ENCODE measurements around the gene ARHGAP42.
"Not testable (repeated sequence)": the region's sequence is repeated elsewhere in the genome, so short reads cannot be mapped to it uniquely, and the experiment has no call there.

The ARHGAP42 gene
- total RNA-seq, result 0 to 1.3 (median 0.17) reads per million in 9 experiments

DNA sequence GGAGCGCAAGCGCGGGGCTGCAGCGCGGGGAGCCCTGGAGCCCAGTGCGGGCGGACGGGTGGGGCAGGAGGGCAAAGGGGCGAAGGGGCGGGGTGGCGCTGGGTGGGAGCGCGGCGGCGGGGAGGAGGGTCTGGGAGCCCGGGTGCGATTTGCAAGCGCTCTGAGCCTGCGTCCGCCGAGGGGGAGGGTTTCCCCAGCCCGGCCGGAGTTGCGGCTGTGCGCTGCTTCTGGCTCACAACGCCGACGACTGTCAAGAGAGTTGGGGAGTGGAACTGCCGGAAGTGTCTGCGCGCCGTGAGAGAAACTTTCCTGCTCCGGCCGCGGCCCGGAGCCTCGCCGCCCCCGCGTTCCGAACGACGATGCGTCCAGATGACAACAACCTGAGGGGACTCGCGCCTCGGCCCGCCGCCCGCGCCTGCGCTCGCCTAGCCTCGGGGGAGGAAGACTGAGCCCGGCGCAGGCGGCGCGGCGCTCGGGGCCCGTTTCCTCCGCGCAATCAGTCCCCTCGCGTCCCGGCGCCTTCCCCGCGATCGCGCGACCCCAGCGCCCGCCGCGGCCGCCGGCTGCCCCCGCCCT is at the start of gene ARHGAP42:
Gene ARHGAP42 (plus strand): TSS at position 235 of the 576 bp plus-strand sequence. CDS start 391 bp downstream, outside the sequence.
- no peak for DNase-seq

GRCh38 chr11:100637706-100638105 is 49.4 kb upstream of the ARHGAP42 start:
- ATAC-seq (replicated peaks) (no peak), DNase-seq (no peak)
- Mint-ChIP-seq H3K9me3 (peaks cover 2 to 29% of the 10 kb centered on the region in 2 donors), H3K4me3 (no peak overlapping the region), H3K36me3 (ENCODE audit: insufficient read depth) (no peaks in the 10 kb centered on the region), H3K4me1 (ENCODE audit: low read depth in 2 of 2) (no peaks in the 10 kb centered on the region), H3K27me3 (no peaks in the 10 kb centered on the region), H3K27ac (no peak overlapping the region)

More for the DNA sequence above, at the start of gene ARHGAP42:
- H3K4me3 Mint-ChIP-seq, result peak within 1 kb of the TSS; percentile 59 to 68
- ATAC-seq (replicated peaks), result peak; percentile 47
- peaks cover 11 to 22% of the 10 kb centered on the region in 2 donors for H3K27me3 Mint-ChIP-seq
- no peaks in the 10 kb centered on the region for H3K36me3 Mint-ChIP-seq (ENCODE audit: insufficient read depth)
- peak within 1 kb of the TSS in 1 of 2 donors; percentile 72 for H3K27ac Mint-ChIP-seq
- H3K9me3 Mint-ChIP-seq, result peaks cover 0 to 9% of the 10 kb centered on the region in 2 donors
- H3K4me1 Mint-ChIP-seq (ENCODE audit: low read depth in 2 of 2), result peaks cover 0 to 3% of the 10 kb centered on the region in 2 donors

DNA sequence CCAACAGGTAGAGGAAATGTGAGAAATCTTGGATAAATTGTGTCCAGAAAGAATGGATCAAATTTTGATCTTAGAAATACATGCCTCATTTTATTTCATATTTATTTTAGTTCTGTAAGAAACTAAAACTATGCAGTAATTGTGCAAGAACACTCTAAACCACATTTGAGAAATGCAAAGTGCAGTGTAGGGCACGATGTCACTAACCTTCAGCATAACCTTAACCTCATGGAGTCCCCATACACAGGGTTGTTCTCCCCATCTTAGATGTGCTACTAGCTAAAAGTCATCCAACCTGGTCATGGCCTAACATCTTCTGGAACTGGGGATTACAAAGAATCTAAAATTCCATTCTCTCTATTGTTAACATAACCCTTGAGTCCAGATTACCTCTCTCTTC is 48.4 kb upstream of the ARHGAP42 start:
- Mint-ChIP-seq H3K27me3 (no peaks in the 10 kb centered on the region), H3K9me3 (peaks cover 2 to 29% of the 10 kb centered on the region in 2 donors), H3K4me3 (no peak overlapping the region), H3K36me3 (ENCODE audit: insufficient read depth) (no peaks in the 10 kb centered on the region), H3K27ac (no peak overlapping the region), H3K4me1 (ENCODE audit: low read depth in 2 of 2) (no peaks in the 10 kb centered on the region)
- no peak for DNase-seq
- no peak for ATAC-seq (replicated peaks)

GRCh38 chr11:100639140-100639539 is 47.9 kb upstream of the ARHGAP42 start:
- H3K27ac Mint-ChIP-seq, result no peak overlapping the region
- no peak overlapping the region for H3K4me3 Mint-ChIP-seq
- ATAC-seq (replicated peaks), result no peak
- H3K9me3 Mint-ChIP-seq, result peaks cover 2 to 29% of the 10 kb centered on the region in 2 donors
- no peak for DNase-seq
- no peaks in the 10 kb centered on the region for H3K27me3 Mint-ChIP-seq
- H3K4me1 Mint-ChIP-seq (ENCODE audit: low read depth in 2 of 2), result no peaks in the 10 kb centered on the region
- no peaks in the 10 kb centered on the region for H3K36me3 Mint-ChIP-seq (ENCODE audit: insufficient read depth)

DNA sequence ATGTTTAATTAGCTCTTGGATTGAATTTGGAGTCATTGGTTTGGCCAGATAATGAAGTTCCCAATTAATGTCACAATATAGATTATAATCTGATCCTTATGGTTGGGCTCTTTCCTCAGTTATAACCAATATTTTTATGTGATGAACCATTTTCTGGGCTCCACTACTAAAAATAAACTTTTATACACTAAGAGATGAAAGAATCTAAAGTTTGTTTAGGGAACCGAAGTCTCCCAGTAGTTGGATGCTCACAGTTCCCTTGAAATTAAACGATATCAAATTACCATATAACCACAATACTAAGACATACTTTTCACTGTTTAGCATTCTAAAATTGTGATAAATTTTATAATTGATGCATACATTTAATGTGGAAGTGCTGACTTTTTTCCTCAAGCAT is 47.0 kb upstream of the ARHGAP42 start:
- Mint-ChIP-seq H3K4me3 (no peak overlapping the region), H3K27ac (no peak overlapping the region), H3K4me1 (ENCODE audit: low read depth in 2 of 2) (no peaks in the 10 kb centered on the region), H3K9me3 (peaks cover 3 to 29% of the 10 kb centered on the region in 2 donors), H3K36me3 (ENCODE audit: insufficient read depth) (no peaks in the 10 kb centered on the region), H3K27me3 (no peaks in the 10 kb centered on the region)
- no peak for DNase-seq
- no peak for ATAC-seq (replicated peaks)

DNA sequence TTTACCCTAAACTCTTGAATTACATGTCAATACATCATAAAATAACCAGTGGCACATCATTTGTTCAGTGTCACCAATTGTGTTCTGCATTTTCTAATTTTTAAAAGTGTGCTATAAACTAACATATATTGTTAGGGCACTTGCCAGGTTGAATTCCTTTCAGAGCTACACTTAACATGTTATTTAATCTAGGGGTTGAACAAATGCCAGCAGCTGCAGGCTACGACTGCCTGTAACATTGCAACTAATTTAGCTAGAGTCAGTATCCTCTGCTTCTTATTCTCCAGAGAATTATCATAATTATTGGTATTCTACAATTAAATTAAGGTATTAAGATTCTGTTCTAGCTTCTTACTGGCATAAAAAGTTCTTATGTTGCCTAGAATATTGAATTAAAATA is 46.4 kb upstream of the ARHGAP42 start:
- no peaks in the 10 kb centered on the region for H3K27me3 Mint-ChIP-seq
- peaks cover 3 to 29% of the 10 kb centered on the region in 2 donors for H3K9me3 Mint-ChIP-seq
- H3K27ac Mint-ChIP-seq, result no peak overlapping the region
- no peaks in the 10 kb centered on the region for H3K36me3 Mint-ChIP-seq (ENCODE audit: insufficient read depth)
- H3K4me1 Mint-ChIP-seq (ENCODE audit: low read depth in 2 of 2), result no peaks in the 10 kb centered on the region
- no peak for DNase-seq
- H3K4me3 Mint-ChIP-seq, result no peak overlapping the region
- ATAC-seq (replicated peaks), result no peak

DNA sequence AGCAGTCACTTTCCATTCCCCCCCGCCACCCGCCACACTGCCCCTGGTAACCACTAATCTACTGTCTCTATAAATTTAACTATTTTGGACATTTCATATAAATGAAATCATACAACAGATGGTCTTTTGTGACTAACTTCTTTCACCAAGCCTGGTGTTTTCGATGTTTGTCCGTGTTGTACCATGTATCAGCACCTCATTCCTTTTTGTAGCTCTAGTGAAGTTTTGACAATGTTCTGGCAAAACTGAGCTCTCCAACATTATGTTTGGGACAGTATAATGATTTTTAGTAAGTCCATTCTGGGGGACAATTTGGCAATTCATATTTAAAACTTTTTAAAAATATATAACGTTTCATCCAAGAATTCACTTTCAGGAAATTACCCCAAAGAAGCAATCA is 45.6 kb upstream of the ARHGAP42 start:
- H3K27ac Mint-ChIP-seq, result no peak overlapping the region
- no peaks in the 10 kb centered on the region for H3K4me1 Mint-ChIP-seq (ENCODE audit: low read depth in 2 of 2)
- ATAC-seq (replicated peaks), result no peak
- no peaks in the 10 kb centered on the region for H3K27me3 Mint-ChIP-seq
- H3K36me3 Mint-ChIP-seq (ENCODE audit: insufficient read depth), result no peaks in the 10 kb centered on the region
- DNase-seq, result no peak
- H3K9me3 Mint-ChIP-seq, result peaks cover 3 to 32% of the 10 kb centered on the region in 2 donors
- H3K4me3 Mint-ChIP-seq, result no peak overlapping the region

DNA sequence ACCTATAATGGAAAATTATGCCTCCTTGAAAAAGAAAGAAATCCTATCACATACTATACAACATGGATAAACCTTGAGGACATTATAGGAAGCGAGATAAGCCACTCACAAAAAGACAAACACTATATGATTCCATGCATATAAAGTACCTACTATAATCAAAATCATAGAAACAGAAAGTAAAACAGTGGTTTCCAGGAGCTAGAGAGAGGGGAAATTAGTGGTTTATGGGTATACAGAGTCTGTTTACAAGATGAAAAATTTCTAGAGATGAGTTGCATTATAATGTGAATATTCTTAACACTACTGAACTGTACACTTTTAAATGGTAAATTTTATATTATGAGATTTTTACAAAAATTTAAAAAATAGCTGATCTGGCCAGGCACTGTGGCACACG is 40.5 kb upstream of the ARHGAP42 start:
- no peak overlapping the region for H3K4me3 Mint-ChIP-seq
- DNase-seq (no peak), ATAC-seq (replicated peaks) (no peak)

DNA sequence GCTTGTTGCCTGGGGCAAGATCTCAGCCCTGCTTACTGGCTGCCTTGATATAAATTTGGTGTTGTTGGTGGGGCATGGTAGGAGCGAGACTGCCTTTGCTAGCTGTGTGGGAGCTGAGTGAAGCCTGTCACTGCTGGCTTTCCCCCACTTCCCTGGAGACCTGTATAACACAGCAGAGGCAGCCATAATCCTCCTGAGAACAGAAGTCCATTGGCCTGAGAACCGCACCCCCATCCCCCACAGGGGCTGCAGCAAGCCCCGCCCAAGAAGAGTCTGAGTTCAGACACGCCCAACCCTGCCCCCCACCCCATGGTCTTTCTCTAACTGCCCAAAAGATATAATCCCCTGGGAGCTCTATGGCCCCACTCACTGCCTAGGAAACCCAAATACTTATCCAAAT is 39.2 kb upstream of the ARHGAP42 start:
- Mint-ChIP-seq H3K36me3 (ENCODE audit: insufficient read depth) (no peaks in the 10 kb centered on the region), H3K27ac (no peak overlapping the region), H3K9me3 (peaks cover 13 to 29% of the 10 kb centered on the region in 2 donors), H3K27me3 (no peaks in the 10 kb centered on the region), H3K4me1 (ENCODE audit: low read depth in 2 of 2) (no peaks in the 10 kb centered on the region), H3K4me3 (no peak overlapping the region)
- DNase-seq (no peak), ATAC-seq (replicated peaks) (no peak)

More for the DNA sequence above, 40.5 kb upstream of the ARHGAP42 start:
- no peaks in the 10 kb centered on the region for H3K27me3 Mint-ChIP-seq
- peaks cover 6 to 16% of the 10 kb centered on the region in 2 donors for H3K9me3 Mint-ChIP-seq
- H3K36me3 Mint-ChIP-seq (ENCODE audit: insufficient read depth), result no peaks in the 10 kb centered on the region
- H3K27ac Mint-ChIP-seq, result peak overlapping the region in 1 of 2 donors; percentile 5
- H3K4me1 Mint-ChIP-seq (ENCODE audit: low read depth in 2 of 2), result no peaks in the 10 kb centered on the region

GRCh38 chr11:100663583-100663982 is 23.5 kb upstream of the ARHGAP42 start:
- H3K9me3 Mint-ChIP-seq, result peaks cover 0 to 6% of the 10 kb centered on the region in 2 donors
- H3K27me3 Mint-ChIP-seq, result no peaks in the 10 kb centered on the region
- H3K4me1 Mint-ChIP-seq (ENCODE audit: low read depth in 2 of 2), result no peaks in the 10 kb centered on the region
- no peak overlapping the region for H3K4me3 Mint-ChIP-seq
- H3K27ac Mint-ChIP-seq, result no peak overlapping the region
- ATAC-seq (replicated peaks), result no peak
- no peaks in the 10 kb centered on the region for H3K36me3 Mint-ChIP-seq (ENCODE audit: insufficient read depth)
- DNase-seq, result no peak

GRCh38 chr11:100663996-100664395 is 23.1 kb upstream of the ARHGAP42 start:
- no peak overlapping the region for H3K4me3 Mint-ChIP-seq
- ATAC-seq (replicated peaks) (no peak), DNase-seq (no peak)
- H3K27me3 Mint-ChIP-seq, result no peaks in the 10 kb centered on the region
- H3K36me3 Mint-ChIP-seq (ENCODE audit: insufficient read depth), result no peaks in the 10 kb centered on the region
- H3K27ac Mint-ChIP-seq, result no peak overlapping the region
- no peaks in the 10 kb centered on the region for H3K4me1 Mint-ChIP-seq (ENCODE audit: low read depth in 2 of 2)
- peaks cover 0 to 6% of the 10 kb centered on the region in 2 donors for H3K9me3 Mint-ChIP-seq

GRCh38 chr11:100666816-100667215 is 20.3 kb upstream of the ARHGAP42 start:
- H3K4me1 Mint-ChIP-seq (ENCODE audit: low read depth in 2 of 2); DNase-seq; H3K9me3 Mint-ChIP-seq; ATAC-seq (replicated peaks); H3K27ac Mint-ChIP-seq; H3K36me3 Mint-ChIP-seq (ENCODE audit: insufficient read depth); H3K4me3 Mint-ChIP-seq; H3K27me3 Mint-ChIP-seq: not testable (repeated sequence)

- DNase-seq (no peak), ATAC-seq (replicated peaks) (no peak)
- H3K27ac Mint-ChIP-seq, result no peak overlapping the region
- peaks cover 0 to 12% of the 10 kb centered on the region in 2 donors for H3K9me3 Mint-ChIP-seq
- H3K36me3 Mint-ChIP-seq (ENCODE audit: insufficient read depth), result no peaks in the 10 kb centered on the region
- no peaks in the 10 kb centered on the region for H3K27me3 Mint-ChIP-seq
- no peak overlapping the region for H3K4me3 Mint-ChIP-seq
- H3K4me1 Mint-ChIP-seq (ENCODE audit: low read depth in 2 of 2), result no peaks in the 10 kb centered on the region
Observed at GRCh38 chr11:100667449-100667848, 19.6 kb upstream of the ARHGAP42 start.

DNA sequence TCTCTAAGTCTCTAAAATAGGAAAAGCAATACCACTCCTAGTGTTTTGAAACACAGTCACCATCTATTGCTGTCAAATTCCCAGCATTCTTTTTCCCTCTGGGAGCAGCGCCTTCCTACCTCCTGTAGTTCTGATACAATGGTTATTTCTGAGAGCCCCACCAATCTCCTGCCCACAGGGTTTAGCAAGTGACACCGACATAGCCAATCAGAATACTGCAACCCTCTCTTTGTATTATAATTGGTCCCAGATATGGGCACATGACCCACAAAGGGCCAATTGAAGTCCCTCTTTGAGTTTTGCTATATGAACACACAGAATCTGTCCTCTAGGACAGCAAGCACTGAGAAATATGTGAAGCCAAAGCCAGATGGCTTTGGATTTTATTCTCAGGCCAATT is 16.9 kb upstream of the ARHGAP42 start:
- H3K36me3 Mint-ChIP-seq (ENCODE audit: insufficient read depth), result no peaks in the 10 kb centered on the region
- H3K27ac Mint-ChIP-seq, result no peak overlapping the region
- no peaks in the 10 kb centered on the region for H3K27me3 Mint-ChIP-seq
- DNase-seq, result no peak
- no peak overlapping the region for H3K4me3 Mint-ChIP-seq
- ATAC-seq (replicated peaks), result no peak
- peaks cover 3 to 16% of the 10 kb centered on the region in 2 donors for H3K9me3 Mint-ChIP-seq
- no peaks in the 10 kb centered on the region for H3K4me1 Mint-ChIP-seq (ENCODE audit: low read depth in 2 of 2)
